Measurements from ENCODE around the gene TBKBP1. TPM values are rescaled to one million over a fixed set of nuclear protein-coding genes. Genes with fewer than 3 reads are reported as not detected.

TBKBP1 gene
- total and polyA plus RNA-seq, 9 of the 15 experiments (the other 6 are each of a cell fraction or from before 2014, with no cell fraction given) = 0.03 to 15.6 (median 6.8) TPM

- TF ChIP-seq REST (IDR thresholded peaks at IDR 0.05; ENCODE audit: borderline replicate concordance) = no peak
- no peak for TF ChIP-seq REST (CRISPR knock-in tag; IDR thresholded peaks at IDR 0.05; ENCODE audit: low read depth)
- peak; percentile 33; the same call in 1 of the 2 replicates for TF ChIP-seq DPF2 (IDR thresholded peaks at IDR 0.05)
- TF ChIP-seq ZNF3 (CRISPR knock-in tag; IDR thresholded peaks at IDR 0.05) = no peak
- peak; percentile 46 for TF ChIP-seq TAF1 (IDR thresholded peaks at IDR 0.05; ENCODE audit: control insufficient read depth, extremely low read depth, insufficient read depth, low read length, severe bottlenecking)
- peak; percentile 83; the same call in 1 of the 2 replicates for TF ChIP-seq TRIM25 (IDR thresholded peaks at IDR 0.05; ENCODE audit: borderline replicate concordance)
- no peak for TF ChIP-seq ARHGAP35 (IDR thresholded peaks at IDR 0.05; ENCODE audit: partially characterized antibody)
- no peak for TF ChIP-seq OTX1 (CRISPR knock-in tag; IDR thresholded peaks at IDR 0.05)
- no peak for TF ChIP-seq ZNF134 (CRISPR knock-in tag; conservative IDR thresholded peaks at IDR 0.05)
- TF ChIP-seq RBBP5 (IDR thresholded peaks at IDR 0.05; ENCODE audit: borderline replicate concordance, insufficient read depth, low read length, poor library complexity, severe bottlenecking) = peak; percentile 41
- TF ChIP-seq RBM25 (IDR thresholded peaks at IDR 0.05; ENCODE audit: low read depth, low read length, severe bottlenecking) = peak; percentile 100
- 0 out of 2 replicates have a peak, but pooled peaks have one; percentile 36 for TF ChIP-seq ZNF740 (CRISPR knock-in tag; IDR thresholded peaks at IDR 0.05)
- peak in 1 of 2 experiments; percentile 83; a peak in 2 of 4 replicates for TF ChIP-seq ZNF740 (tag; IDR thresholded peaks at IDR 0.05)
- TF ChIP-seq CHD2 (IDR thresholded peaks at IDR 0.05; ENCODE audit: low read depth, low read length) = peak; percentile 77
- peak; percentile 58 for TF ChIP-seq NFYB (IDR thresholded peaks at IDR 0.05; ENCODE audit: extremely low read depth, insufficient read length)
- TF ChIP-seq POLR2G (IDR thresholded peaks at IDR 0.05; ENCODE audit: low read depth, low read length) = peak; percentile 70
These were observed 43.1 kb upstream of the TBKBP1 start (continued) for GRCh38 chr17:47650525-47651522.
